HUDEP-2 (cell line): Measurements from ENCODE around the gene ZNF738.

ENCODE experiments used
- DNase-seq, 76 experiments: peaks; one replicate each; lab custom pipeline; 2025; ENCODE audit not compliant: unreplicated experiment in 76 of 76; lab: John Stamatoyannopoulos, UW

The ZNF738 gene

GRCh38 chr19:21410166-21410565 lies 51.4 kb downstream of the ZNF738 start:
- no peak for DNase-seq

- DNase-seq, result no peak
Observed at GRCh38 chr19:21422244-21422643, 63.4 kb downstream of the ZNF738 start.

GRCh38 chr19:21423057-21424041 lies 64.5 kb downstream of the ZNF738 start:
- no peak for DNase-seq
